AG08395 (cell line): Measurements from ENCODE around the gene CR1.
"Not testable (repeated sequence)": the region's sequence is repeated elsewhere in the genome, so short reads cannot be mapped to it uniquely, and the experiment has no call there.

Source experiments
- DNase-seq: peaks from one replicate; pipeline ENCODE4 v3.0.0; 2012; ENCODE audit warnings: mixed read lengths, low spot score

The CR1 gene

GRCh38 chr1:207676153-207676552 is 180.2 kb downstream of the CR1 start:
- no peak for DNase-seq

DNA sequence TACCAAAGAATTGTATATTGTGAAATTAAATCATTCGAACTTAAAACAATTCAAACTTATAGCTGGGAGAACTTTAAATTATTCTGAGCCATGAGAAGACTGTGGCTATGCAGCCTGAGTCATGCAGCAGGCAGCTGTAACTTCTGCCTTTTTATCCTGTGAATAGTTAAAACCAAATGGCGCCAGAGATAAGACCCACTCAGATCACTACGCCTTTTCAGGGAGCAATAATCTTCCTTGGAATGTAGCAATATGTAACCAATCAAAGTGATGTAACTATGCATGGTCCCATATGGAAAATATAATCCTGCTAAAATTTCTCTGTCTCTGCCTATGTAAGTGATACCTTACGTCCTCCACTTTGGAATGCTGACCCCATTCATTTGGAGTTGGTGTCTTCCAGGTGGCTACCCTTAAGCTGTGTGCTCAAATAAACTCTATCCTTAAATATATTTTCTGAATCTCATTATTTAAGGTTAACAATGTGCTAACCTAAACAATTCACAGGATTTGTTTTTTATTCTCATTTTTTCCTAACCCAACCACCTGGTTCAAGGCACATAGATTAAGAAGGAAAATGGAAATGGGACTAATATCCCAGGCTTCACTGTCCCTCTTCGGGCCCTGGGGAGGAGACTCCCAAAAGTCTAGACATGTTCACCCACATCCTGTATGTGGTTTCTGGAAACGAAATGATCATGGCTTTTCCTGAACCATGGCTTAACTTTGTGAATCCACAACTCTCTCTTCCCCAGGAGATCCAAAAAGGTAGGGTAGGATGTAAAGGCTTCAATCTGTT is 184.8 kb downstream of the CR1 start:
- peak; percentile 41 for DNase-seq

GRCh38 chr1:207682872-207683434 is 187.0 kb downstream of the CR1 start:
- DNase-seq, result not testable (repeated sequence)

- not testable (repeated sequence) for DNase-seq
Measured at GRCh38 chr1:207690551-207690950, 194.6 kb downstream of the CR1 start.

DNA sequence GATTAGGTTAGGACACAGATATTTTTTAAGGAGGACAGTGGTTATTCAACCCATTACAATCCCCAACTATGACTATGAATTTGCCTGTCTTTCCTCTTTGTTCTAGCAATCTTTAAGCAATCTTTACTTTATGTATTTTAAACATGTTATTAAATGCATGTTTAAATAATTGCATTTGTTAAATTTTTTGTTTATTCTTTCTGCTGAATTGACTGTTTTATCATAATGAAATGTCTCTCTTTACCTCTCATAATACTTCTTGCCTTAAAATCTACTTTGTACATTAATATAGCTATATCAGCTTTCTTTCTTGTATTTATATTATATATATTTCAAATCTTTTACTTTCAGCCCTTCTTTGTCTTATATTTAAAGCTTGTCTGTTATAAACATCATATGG is 195.1 kb downstream of the CR1 start:
- no peak for DNase-seq
